MCF 10A (cell line): ENCODE measurements around the gene NAA60. TPM values are rescaled to one million over a fixed set of nuclear protein-coding genes. Genes with fewer than 3 reads are reported as not detected.

Experiments
- BruUV-seq: library from RNA; stranded (reverse); fragments of 400-500 nt; replicated peaks from 2 replicates; lab custom pipeline; 2021; lab: Mats Ljungman, UMichigan
- CTCF ChIA-PET: fragments of 300-600 bp; sonication (Branson Sonifier 250); formaldehyde crosslinking; extraction: SDS; loops from one replicate; lab custom pipeline; 2021; ENCODE audit warnings: antibody characterized with exemption, inconsistent platforms; lab: Yijun Ruan, JAX
- POLR2A ChIA-PET: fragments of 300-600, 350-650 bp; sonication (Branson Sonifier 250); formaldehyde crosslinking; extraction: SDS; loops from one replicate; lab custom pipeline; 2020; ENCODE audit warnings: antibody characterized with exemption, inconsistent platforms; lab: Yijun Ruan, JAX
- DNase-seq: peaks from one replicate; pipeline ENCODE4 v3.0.0-alpha.2; 2018; ENCODE audit not compliant: unreplicated experiment
- H3K27ac Mint-ChIP-seq: one replicate; pipeline ENCODE4 v1.8.0; 2022; ENCODE audit warnings: mild to moderate bottlenecking, low read depth, mixed read lengths; ENCODE audit not compliant: unreplicated experiment
- H3K27me3 Mint-ChIP-seq: one replicate; pipeline ENCODE4 v1.8.0; 2022; ENCODE audit warnings: mixed read lengths; ENCODE audit not compliant: insufficient read depth, unreplicated experiment
- H3K36me3 Mint-ChIP-seq: one replicate; pipeline ENCODE4 v1.8.0; 2022; ENCODE audit warnings: mild to moderate bottlenecking, moderate library complexity, mixed read lengths; ENCODE audit not compliant: insufficient read depth, unreplicated experiment
- H3K4me1 Mint-ChIP-seq: one replicate; pipeline ENCODE4 v1.8.0; 2022; ENCODE audit warnings: mixed read lengths; ENCODE audit not compliant: insufficient read depth, unreplicated experiment
- H3K4me3 Mint-ChIP-seq: one replicate; pipeline ENCODE4 v1.8.0; 2022; ENCODE audit warnings: mild to moderate bottlenecking, moderate library complexity, mixed read lengths; ENCODE audit not compliant: unreplicated experiment
- H3K9me3 Mint-ChIP-seq: one replicate; pipeline ENCODE4 v1.8.0; 2022; ENCODE audit warnings: mixed read lengths; ENCODE audit not compliant: unreplicated experiment
- CTCF ChIP-seq: fragments of 200-600 bp; IDR thresholded peaks from one replicate; pipeline ENCODE4 v1.8.0; 2022; ENCODE audit warnings: antibody characterized with exemption, mild to moderate bottlenecking; ENCODE audit not compliant: unreplicated experiment
- intact Hi-C: fragments of 100-400 bp; cut with micrococcal nuclease; formaldehyde crosslinking; loops from 2 replicates; pipeline ENCODE4 v1.14.1; 2022
- total RNA-seq: library from RNA; stranded (reverse); gene quantifications from 2 replicates; pipeline ENCODE4 v1.2.3, GENCODE V29; 2022

NAA60 gene
- total RNA-seq, 1 experiment from 2014 or later, result 38.6 TPM

- H3K4me3 Mint-ChIP-seq, result no peak overlapping the region
- CTCF ChIA-PET, result no interaction called here
- POLR2A ChIA-PET, result no interaction called here
- H3K27ac Mint-ChIP-seq, result no peak overlapping the region
- intact Hi-C loops, result no loop called here
- H3K27me3 Mint-ChIP-seq, result no peaks in the 10 kb centered on the region
- no peak for TF ChIP-seq CTCF
- DNase-seq, result no peak
- H3K9me3 Mint-ChIP-seq, result no peaks in the 10 kb centered on the region
- H3K36me3 Mint-ChIP-seq, result peaks cover 80% of the 10 kb centered on the region
- BruUV-seq, result no TSS peak
- no peaks in the 10 kb centered on the region for H3K4me1 Mint-ChIP-seq
These were observed 75.5 kb downstream of the NAA60 start for GRCh38 chr16:3518986-3519348.

- no peak overlapping the region for H3K4me3 Mint-ChIP-seq
- peaks cover 80% of the 10 kb centered on the region for H3K36me3 Mint-ChIP-seq
- no peak overlapping the region for H3K27ac Mint-ChIP-seq
- no peak for TF ChIP-seq CTCF
- intact Hi-C loops, result no loop called here
- CTCF ChIA-PET, result interaction anchor here (0.5 kb wide), 1 partner anchor 12 kb away, joined by 3 read pairs; no protein-coding TSS in a partner anchor
- DNase-seq, result no peak
- H3K4me1 Mint-ChIP-seq, result no peaks in the 10 kb centered on the region
- H3K9me3 Mint-ChIP-seq, result no peaks in the 10 kb centered on the region
- POLR2A ChIA-PET, result interaction anchor here (0.7 kb wide), 1 partner anchor 365 kb away, joined by 3 read pairs; no protein-coding TSS in a partner anchor
- no peaks in the 10 kb centered on the region for H3K27me3 Mint-ChIP-seq
- no TSS peak for BruUV-seq
These were observed 76.1 kb downstream of the NAA60 start for GRCh38 chr16:3519581-3519980.

GRCh38 chr16:3520413-3520812 lies 76.9 kb downstream of the NAA60 start:
- no TSS peak for BruUV-seq
- no peak for DNase-seq
- Mint-ChIP-seq H3K4me3 (no peak overlapping the region), H3K9me3 (no peaks in the 10 kb centered on the region), H3K4me1 (no peaks in the 10 kb centered on the region), H3K27ac (no peak overlapping the region), H3K36me3 (peaks cover 80% of the 10 kb centered on the region), H3K27me3 (no peaks in the 10 kb centered on the region)
- POLR2A ChIA-PET, result no interaction called here
- CTCF ChIA-PET, result interaction anchor here (0.5 kb wide), 1 partner anchor 11 kb away, joined by 3 read pairs; no protein-coding TSS in a partner anchor
- intact Hi-C loops, result no loop called here
- TF ChIP-seq CTCF, result no peak

GRCh38 chr16:3520841-3521240 lies 77.4 kb downstream of the NAA60 start:
- H3K27me3 Mint-ChIP-seq, result no peaks in the 10 kb centered on the region
- CTCF ChIA-PET, result interaction anchor here (0.6 kb wide), 1 partner anchor 290 kb away, joined by 9 read pairs; no protein-coding TSS in a partner anchor
- no TSS peak for BruUV-seq

More at GRCh38 chr16:3520841-3521240, 77.4 kb downstream of the NAA60 start:
- H3K4me1 Mint-ChIP-seq, result no peaks in the 10 kb centered on the region
- H3K4me3 Mint-ChIP-seq, result no peak overlapping the region
- H3K36me3 Mint-ChIP-seq, result peaks cover 80% of the 10 kb centered on the region
- intact Hi-C loops, result no loop called here
- POLR2A ChIA-PET, result no interaction called here
- H3K9me3 Mint-ChIP-seq, result no peaks in the 10 kb centered on the region
- DNase-seq, result no peak
- no peak overlapping the region for H3K27ac Mint-ChIP-seq
- TF ChIP-seq CTCF, result no peak
